GM21526 (cell line): ENCODE results near the gene DIDO1.

ENCODE experiments used
- ATAC-seq: cut with Tn5 transposase; IDR thresholded peaks from one replicate; pipeline ENCODE4 v1.9.1; 2021; ENCODE audit warnings: moderate library complexity; ENCODE audit not compliant: unreplicated experiment, low FRiP score

The DIDO1 gene

GRCh38 chr20:62951896-62952372 is 25.6 kb upstream of the DIDO1 start:
- ATAC-seq, result no peak

GRCh38 chr20:62951143-62951895 is 25.0 kb upstream of the DIDO1 start:
- no peak for ATAC-seq

DNA sequence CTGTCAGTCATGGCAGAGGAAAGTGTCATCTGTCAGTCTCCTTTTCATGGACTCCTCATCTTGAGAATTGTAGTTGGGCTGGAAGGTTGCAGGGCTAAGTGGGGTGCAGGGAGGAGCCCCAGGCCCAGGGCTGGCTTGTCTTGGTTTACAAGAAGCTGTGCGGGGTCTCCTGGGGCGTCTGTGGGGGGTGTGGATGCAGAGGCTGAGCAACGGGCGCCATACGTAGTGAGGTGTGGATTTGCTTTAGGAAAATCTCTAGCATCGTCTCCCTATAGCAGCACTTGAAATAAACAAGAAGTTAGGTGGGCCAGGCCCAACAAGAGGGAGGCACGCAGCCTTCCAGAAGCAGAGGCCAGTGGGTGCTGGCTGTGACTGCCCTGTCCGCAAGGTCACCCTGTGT is 24.4 kb upstream of the DIDO1 start:
- no peak for ATAC-seq

DNA sequence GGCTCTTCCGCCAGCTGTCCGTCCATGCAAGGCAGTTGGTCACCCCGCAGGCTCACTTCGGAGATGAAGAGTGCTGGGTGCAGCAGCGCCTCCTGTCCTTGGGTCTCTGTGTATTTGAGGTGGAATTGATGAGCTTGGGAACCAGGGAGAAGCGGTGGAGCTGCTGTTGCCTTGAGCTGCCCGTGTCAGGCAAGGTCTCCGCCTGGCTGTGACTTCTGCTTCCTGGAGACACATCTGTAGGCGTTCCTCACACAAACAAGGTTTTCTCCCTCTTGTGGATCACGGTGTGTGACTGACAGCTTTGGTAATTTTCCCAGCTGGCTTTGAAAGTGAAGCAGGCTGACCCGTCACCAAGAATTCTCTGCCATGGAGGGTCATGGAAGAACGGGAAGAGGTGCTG is 23.7 kb upstream of the DIDO1 start:
- ATAC-seq, result no peak

- no peak for ATAC-seq
These were observed 23.0 kb upstream of the DIDO1 start for GRCh38 chr20:62949153-62949821.

DNA sequence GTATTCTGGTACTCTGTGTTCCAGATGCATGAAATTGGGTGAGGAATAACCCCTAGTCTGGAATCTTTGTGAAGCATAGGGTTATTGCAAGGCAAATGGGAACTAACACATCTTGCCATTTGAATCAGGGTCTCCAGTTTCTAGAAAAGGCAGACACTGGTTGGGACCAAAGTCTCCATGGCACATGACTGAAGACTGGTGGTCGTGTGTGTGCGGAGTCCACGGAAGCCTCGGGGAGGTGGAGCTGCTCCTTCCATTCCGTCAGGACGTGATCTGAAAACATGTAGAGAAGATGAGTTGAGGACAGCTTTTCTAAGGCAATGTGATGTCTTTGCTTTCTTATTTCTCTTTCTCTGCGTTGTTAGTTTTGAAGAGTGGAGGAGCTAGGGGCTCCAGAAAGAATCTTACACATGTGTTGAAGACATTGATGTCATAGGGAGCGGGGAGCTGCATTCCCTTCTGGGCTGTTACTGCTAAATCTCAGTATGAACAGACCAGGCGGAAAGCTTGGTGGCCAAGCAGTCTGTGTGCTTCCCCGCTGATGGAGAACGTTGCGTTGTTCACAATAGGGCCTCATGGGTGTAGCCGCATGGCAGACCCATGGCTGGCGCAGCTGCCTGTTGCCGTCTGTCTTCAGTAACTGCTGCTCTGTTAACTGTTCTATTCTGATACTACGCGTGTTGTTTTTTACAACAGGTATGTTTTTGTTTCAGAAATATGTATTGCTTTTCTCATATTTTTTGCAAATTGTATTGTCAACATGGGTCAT is 21.4 kb upstream of the DIDO1 start:
- ATAC-seq, result no peak

DNA sequence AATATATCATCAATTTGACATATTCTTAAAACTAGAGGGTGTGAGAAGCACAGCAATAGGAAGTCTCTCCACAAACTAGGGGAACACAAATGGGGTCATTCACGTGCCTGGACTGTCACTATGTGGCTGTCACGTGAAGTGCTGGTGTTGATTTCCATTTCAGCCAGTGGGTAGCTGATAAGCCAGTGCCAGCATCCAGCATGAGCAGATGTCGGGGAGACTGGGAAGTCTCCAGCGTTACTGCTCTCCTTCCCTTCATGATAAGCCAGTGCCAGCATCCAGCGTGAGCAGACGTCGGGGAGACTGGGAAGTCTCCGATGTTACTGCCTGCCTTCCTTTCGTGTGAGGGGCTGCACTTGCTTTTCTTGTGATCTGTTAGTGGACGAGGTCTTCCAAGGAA is 20.6 kb upstream of the DIDO1 start:
- no peak for ATAC-seq

DNA sequence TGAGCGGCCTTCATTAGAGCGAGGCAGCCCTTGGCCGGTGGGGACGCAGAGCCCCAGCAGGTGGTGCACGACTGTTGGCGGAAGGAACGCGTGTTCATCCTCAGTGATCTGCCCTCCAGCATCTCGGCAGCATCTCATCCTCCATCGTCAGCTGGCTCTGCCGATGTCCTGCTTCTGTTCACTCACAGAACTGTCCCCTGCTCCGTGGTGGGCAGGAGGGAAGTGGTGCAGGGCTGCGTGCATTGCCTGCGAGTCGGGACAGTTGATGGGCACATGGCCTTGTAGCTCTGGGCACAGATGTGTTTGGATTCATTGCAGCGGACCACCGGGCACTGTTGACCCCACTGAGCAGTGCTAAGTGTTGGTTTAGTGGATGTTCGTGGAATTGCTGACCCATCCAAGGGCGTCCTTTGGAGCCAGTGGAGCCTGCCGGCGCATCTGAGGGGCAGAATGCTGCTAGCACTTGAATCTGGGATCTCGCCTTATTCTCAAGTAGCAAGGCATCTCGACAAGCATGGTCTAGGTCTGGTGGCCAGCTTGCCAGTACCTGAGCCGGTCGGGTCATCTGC is 19.6 kb upstream of the DIDO1 start:
- ATAC-seq, result no peak

DNA sequence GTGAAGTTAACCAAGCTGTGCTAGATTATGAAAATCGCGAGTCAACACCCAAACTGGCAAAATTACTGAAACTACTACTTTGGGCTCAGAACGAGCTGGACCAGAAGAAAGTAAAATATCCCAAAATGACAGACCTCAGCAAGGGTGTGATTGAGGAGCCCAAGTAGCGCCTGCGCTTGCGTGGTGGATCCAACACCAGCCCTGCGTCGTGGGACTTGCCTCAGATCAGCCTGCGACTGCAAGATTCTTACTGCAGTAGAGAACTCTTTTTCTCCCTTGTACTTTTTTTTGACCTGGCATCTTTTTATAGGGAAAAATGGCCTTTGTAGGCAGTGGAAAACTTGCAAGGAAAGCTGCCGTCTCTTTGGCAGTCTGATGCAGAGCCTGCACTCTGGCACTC is 18.4 kb upstream of the DIDO1 start:
- no peak for ATAC-seq

DNA sequence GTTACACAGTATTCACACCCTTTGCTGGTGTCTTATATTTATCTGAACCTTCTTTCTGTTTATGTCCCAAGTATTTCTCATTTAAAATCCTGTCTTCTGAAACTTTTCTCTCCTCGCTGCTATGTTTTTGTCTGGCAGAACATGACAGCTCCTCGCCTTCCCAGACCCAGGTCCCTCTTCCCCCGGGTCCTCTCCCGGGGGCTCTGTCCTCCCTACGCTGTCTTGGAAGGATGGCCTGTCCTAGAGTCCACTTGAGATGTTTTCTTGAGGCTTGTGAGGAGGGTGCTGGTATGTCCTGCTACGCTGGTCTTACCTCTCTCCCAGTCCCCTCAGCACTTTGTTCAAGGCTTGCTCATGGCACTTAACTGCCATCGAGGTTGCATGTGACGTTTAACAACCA is 17.9 kb upstream of the DIDO1 start:
- ATAC-seq, result no peak

DNA sequence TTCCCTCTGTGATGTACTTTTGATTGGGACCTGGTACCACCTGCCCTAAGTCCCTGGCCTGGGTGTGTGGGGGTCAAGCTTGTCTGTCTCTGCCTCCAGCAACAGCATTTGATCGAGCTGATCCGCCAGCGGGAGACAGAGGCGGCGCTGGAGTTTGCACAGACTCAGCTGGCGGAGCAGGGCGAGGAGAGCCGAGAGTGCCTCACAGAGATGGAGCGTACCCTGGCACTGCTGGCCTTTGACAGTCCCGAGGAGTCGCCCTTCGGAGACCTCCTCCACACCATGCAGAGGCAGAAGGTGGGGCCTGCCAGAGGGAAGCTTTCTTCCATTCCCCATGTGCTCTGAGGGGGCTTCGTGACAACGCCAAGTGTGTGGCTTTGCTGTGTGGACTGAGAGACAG is 17.1 kb upstream of the DIDO1 start:
- ATAC-seq, result no peak

- no peak for ATAC-seq
These were observed 16.2 kb upstream of the DIDO1 start for GRCh38 chr20:62942456-62942855.

GRCh38 chr20:62941792-62942191 is 15.5 kb upstream of the DIDO1 start:
- no peak for ATAC-seq

GRCh38 chr20:62940875-62941274 is 14.6 kb upstream of the DIDO1 start:
- no peak for ATAC-seq

DNA sequence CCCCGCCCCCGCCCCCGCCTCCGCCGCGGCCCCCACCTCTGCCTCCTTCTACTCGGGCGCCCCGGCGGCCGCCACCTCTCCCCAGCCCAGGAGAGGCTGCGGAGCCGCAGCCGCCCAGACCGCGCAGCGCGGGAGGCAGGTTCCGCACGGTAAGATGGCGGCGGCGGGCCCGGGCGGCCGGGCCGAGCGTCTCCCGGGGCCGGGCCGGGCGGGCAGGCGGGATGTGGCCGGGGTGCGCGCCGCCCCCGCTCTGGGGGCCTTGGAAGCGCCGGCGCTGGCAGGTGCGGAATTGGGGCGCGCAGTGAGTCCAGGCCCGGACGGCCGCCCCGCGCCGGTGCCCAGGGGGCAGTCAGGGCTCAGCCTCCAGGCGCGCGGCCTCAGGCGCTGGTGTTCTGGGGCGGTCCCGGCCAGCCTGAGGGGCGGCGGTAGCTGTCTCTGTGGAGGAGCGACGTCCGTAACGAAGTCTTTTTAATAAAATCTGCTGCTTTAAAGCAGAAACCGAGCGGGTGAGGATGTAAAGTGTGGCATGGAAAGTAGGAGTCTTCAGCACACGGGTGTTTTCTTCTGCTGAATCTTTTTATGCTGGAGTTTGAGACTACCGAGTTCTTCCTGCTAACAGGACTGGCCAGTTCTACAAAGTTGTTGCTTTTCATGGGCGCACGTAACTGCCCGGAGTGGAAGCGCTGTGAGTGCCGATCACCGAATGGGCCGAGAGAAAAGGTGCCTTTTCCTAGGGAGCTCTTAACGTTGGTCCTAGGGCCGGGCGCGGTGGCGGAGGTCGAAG is 12.0 kb upstream of the DIDO1 start, which contains the start of gene GID8:
Gene GID8 (plus strand): TSS at position 43 of the 784 bp plus-strand sequence. CDS start 3,356 bp downstream, outside the sequence.
- peak; percentile 39 for ATAC-seq

DNA sequence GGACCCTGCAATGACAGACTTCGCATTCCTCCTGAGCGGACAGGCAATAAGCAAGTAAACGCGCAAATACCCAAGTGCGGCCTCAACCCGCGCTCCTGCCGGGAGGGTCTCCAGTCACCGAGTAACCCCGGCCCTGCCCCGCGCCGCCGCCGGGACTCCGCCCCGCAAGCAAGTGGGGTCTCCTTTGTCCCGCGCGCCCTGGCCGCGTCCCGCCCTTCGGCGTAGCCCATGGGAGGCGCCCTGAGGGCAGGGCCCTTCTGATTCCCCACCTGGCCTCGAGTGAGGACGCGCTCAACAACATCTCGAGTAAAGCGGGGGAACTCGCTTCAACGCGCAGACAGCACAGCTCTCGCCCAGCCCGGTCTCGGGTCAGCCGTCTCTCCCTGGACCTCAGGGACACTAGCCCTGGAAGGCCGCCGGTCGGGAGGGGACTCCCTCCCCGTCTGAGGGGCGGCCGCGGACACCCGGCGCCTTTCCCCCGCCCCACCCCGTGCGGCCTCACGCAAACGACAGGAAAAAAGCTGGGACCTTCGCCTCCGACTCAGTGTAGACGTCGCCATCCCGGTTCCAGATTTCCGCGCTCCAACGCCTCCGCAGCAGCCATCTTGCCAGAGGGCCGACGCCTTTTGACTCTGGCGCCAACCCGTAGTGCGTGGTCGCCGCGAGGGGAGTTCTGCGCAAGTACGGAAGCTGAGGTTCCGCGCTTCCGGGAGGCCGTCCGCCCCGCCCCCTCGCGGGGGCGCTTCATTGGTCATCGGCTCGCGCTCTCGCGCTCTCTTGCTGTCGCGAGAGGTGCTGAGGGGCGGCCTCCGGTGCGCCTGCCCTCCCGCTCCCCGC is 11.2 kb upstream of the DIDO1 start:
- ATAC-seq, result peak; percentile 79

GRCh38 chr20:62935968-62936585 is 9.8 kb upstream of the DIDO1 start:
- no peak for ATAC-seq

- ATAC-seq, result no peak
These were observed 9.1 kb upstream of the DIDO1 start for GRCh38 chr20:62935204-62935967.
